ENCODE results near the gene HDGFL2.

The HDGFL2 gene

GRCh38 chr19:4453232-4454179 lies 18.6 kb upstream of the HDGFL2 start:
- Mint-ChIP-seq H3K9me3 (ENCODE audit: low read depth) (no peaks in the 10 kb centered on the region), H3K36me3 (no peaks in the 10 kb centered on the region), H3K4me3 (no peak overlapping the region), H3K27me3 (no peaks in the 10 kb centered on the region), H3K4me1 (ENCODE audit: low read depth) (peaks cover 18% of the 10 kb centered on the region), H3K27ac (no peak overlapping the region)

DNA sequence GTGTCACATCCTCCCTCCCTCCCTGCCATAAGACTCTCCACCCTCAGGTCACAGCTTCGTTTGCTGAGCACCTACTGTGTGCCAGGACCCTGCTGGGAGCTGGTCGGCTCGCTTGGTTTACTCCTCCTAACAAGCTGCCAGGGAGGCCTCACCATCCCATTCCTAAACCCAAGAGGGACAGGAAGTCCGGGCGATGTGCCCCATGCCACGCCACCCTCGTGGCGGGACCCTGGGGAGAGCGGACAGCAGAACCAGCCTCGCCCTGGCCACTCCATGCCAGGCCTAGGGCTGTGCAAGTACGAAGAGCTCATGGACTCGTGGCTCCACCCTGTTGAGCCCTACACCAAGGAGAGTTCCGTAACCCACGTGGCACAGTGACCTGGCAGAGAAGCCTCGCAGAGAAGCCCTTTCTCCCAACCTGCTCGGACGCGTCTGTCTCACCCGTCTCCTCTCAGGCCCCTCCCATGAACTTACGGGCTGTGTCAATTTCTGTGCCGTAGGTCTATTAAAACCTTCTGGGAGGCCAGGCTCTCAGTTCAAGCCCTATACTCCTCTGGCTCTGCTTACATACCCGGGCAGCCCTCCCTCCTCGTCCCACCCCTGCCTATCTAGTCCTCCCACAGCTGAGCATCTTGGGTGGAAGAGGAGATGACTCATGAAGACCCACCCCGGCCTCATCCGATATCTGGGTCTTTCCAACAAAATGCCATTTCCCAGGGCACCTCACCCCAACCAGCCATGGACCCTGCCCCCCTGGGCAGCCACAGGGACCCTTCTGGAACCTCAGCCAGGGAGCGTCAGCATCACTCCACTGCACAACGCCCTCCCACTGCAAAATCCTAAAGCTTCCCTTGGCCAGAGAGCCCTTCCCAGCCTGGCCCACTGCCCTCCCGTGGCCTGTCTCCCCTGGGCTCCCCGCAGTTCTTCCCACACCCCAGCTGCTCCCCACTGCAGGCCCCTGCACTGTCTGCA lies 17.1 kb upstream of the HDGFL2 start:
- Mint-ChIP-seq H3K9me3 (ENCODE audit: low read depth) (no peaks in the 10 kb centered on the region), H3K36me3 (no peaks in the 10 kb centered on the region), H3K4me1 (ENCODE audit: low read depth) (peaks cover 18% of the 10 kb centered on the region), H3K27me3 (no peaks in the 10 kb centered on the region), H3K27ac (no peak overlapping the region), H3K4me3 (peak overlapping the region; percentile 23)

DNA sequence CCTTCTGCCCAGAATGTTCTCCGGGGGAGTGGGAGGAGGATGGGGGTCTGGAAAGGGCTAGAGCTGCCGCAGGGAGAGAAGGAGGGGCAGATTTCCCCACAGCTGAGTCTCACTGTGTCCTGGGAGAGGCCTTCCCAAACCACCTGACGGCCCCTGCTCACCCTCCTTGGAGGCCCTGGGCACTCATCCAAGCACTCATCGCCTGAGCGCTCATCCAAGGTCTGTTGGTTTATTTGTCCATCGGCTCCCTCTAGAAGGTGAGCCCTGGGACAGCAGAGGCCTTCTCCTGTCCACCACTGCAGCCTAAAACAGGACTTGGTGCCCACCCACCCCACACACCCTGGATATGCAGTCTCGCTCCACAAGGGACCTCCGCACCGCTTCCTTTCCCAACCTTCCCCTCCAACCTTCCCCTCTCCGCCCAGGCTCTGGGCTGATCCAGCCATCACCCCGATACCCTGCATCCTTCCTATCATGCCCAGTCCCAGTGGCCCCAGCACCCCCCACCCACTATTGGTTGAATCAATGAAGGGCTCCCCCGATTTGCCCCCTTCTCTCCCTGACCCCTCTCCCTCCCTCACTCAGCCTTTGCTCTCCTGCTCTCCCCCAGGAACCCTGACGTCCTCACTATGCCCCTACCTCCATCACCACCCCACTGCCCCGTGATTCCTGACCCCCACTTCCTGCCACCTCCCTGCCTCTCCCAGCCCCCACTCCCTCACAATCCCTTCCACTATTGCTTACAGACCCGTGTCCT lies 16.2 kb upstream of the HDGFL2 start:
- Mint-ChIP-seq H3K4me1 (ENCODE audit: low read depth) (peaks cover 18% of the 10 kb centered on the region), H3K27me3 (no peaks in the 10 kb centered on the region), H3K36me3 (no peaks in the 10 kb centered on the region), H3K4me3 (peak overlapping the region; percentile 87), H3K9me3 (ENCODE audit: low read depth) (no peaks in the 10 kb centered on the region), H3K27ac (peak overlapping the region; percentile 62)

GRCh38 chr19:4456476-4456842 lies 15.6 kb upstream of the HDGFL2 start:
- H3K27ac Mint-ChIP-seq: peak overlapping the region; percentile 62
- peak overlapping the region; percentile 87 for H3K4me3 Mint-ChIP-seq
- no peaks in the 10 kb centered on the region for H3K9me3 Mint-ChIP-seq (ENCODE audit: low read depth)
- H3K36me3 Mint-ChIP-seq: no peaks in the 10 kb centered on the region
- H3K27me3 Mint-ChIP-seq: no peaks in the 10 kb centered on the region
- peaks cover 18% of the 10 kb centered on the region for H3K4me1 Mint-ChIP-seq (ENCODE audit: low read depth)

DNA sequence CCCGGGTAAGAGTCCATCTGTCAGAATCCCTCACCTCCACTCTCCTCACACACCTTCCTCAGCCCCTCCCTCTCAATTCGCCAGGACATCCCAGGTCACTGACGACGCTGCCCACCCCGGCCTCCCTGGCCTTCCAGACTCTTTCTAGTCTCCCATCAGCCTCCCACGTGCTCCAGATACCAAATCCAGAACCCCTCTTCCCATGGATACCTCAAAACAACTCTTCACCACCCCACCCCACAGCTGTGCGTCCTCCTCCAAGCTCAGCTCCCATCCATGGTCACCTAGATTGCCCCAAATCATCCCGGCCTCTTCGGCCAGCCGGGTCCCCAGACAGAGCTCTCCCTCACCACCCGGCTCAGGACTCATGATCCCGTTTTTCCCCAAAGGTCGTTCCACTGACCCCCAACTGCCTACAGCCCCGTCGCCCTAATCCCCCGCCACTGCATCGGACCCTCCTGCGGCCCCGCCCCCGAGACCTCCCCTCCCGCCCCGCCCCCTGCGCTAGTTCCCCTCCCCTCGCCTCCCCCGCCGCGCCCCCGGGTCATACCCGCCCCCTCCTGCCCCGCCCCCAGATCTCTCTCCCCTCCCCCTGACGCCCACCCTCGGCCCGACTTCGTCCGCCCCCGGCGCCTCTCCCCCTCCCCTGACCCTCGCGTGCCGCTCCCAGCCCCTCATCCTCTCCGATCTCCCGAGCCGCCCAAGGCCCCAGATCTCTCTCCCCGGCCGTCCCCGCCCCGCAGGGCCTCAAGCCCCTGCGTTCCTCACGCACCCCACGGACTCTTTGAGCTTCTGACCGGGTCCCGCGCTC lies 15.0 kb upstream of the HDGFL2 start:
- Mint-ChIP-seq H3K4me3 (peak overlapping the region; percentile 92), H3K27me3 (no peaks in the 10 kb centered on the region), H3K4me1 (ENCODE audit: low read depth) (peaks cover 18% of the 10 kb centered on the region), H3K36me3 (no peaks in the 10 kb centered on the region), H3K9me3 (ENCODE audit: low read depth) (no peaks in the 10 kb centered on the region), H3K27ac (peak overlapping the region; percentile 62)

DNA sequence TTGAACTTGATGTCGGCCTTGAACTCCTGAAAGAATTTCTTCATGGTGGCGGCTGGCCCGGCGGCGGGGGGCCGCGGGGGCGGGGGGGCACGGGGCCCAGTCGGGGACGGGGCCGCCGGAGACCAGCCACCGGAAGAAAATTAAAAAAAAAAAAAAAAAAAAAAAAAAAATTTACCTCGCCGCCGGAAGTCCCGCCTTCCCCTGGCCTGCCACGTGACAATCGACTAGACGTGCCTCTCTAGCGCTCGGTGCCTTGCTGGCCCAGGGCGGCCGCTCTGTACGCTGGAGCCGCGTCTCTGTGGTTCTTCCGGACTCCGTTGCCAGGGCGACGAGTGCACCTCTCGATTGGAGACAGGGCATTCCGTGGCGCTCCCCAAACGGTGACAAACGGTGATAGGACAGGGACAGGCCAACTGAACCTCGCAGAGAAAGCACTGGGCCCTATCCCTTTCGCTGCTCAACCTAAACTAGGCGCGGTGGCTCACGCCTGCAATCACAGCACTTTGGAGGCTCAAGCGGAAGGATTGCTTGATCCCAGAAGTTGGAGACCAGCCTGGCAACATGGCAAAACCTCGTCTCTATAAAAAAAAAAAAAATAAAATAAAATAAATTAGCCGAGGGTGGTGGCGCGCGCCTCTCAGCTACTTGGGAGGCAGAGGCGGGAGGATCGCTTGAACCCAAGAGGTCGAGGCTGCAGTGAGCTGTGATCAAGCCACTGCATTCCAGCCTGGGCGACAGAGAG lies 14.3 kb upstream of the HDGFL2 start, which contains the start of gene UBXN6:
TSS of gene UBXN6 (minus strand) at position 141 of the 742 bp plus-strand sequence. CDS start at position 44, 97 bp downstream.
- Mint-ChIP-seq H3K27ac (peak within 1 kb of the TSS; percentile 86), H3K4me1 (ENCODE audit: low read depth) (peaks cover 18% of the 10 kb centered on the region), H3K4me3 (peak within 1 kb of the TSS; percentile 92), H3K9me3 (ENCODE audit: low read depth) (no peaks in the 10 kb centered on the region), H3K27me3 (no peaks in the 10 kb centered on the region), H3K36me3 (no peaks in the 10 kb centered on the region)

DNA sequence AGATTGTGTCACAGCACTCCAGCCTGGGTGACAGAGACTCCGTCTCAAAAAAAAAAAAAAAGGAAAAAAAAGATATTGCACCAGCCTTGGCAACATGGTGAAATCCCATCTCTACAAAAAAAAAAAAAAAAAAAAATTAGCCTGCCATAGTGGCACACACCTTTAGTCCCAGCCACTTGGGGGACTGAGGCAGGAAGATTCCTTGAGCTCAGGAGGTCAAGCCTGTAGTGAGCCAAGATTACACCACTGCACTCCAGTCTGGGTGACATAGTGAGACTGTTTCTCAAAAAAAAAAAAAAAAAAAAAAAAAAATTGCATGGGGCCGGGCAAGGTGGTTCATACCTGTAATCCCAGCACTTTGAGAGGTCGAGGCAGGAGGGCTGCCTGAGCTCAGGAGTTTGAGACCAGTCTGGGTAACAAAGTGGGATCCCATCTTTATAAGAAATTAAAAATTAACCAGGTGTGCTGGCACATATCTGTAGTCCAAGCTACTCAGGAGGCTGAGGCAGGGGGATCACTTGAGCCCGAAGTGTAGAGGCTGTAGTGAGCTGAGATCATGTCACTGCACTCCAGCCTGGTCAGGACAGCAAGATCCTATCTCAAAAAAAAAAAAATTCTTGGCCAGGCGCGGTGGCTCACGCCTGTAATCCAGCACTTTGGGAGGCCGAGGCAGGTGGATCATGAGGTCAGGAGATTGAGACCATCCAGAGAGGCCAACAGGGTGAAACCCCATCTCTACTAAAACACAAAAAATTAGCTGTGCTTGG lies 7.1 kb upstream of the HDGFL2 start:
- Mint-ChIP-seq H3K4me3 (no peak overlapping the region), H3K27ac (no peak overlapping the region), H3K4me1 (ENCODE audit: low read depth) (no peaks in the 10 kb centered on the region), H3K9me3 (ENCODE audit: low read depth) (no peaks in the 10 kb centered on the region), H3K36me3 (no peaks in the 10 kb centered on the region), H3K27me3 (no peaks in the 10 kb centered on the region)

DNA sequence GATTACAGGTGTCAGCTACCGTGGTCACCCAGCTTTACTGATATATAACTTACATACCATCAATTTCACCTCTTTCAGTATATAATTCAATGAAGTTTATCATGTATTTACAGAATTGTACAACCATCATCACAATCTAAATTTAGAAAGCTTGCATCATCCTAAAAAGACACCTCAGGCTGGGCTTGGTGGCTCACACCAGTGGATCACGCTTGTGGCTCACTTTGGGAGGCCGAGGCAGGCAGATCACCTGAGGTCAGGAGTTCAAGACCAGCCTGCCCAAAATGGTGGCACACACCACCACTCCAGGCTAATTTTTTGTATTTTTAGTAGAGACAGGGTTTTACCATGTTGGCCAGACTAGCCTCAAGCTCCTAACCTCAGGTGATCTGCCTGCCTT lies 4.3 kb upstream of the HDGFL2 start:
- Mint-ChIP-seq H3K4me1 (ENCODE audit: low read depth) (peaks cover 5% of the 10 kb centered on the region), H3K36me3 (no peaks in the 10 kb centered on the region), H3K27ac (no peak overlapping the region), H3K27me3 (no peaks in the 10 kb centered on the region), H3K9me3 (ENCODE audit: low read depth) (no peaks in the 10 kb centered on the region), H3K4me3 (no peak overlapping the region)

DNA sequence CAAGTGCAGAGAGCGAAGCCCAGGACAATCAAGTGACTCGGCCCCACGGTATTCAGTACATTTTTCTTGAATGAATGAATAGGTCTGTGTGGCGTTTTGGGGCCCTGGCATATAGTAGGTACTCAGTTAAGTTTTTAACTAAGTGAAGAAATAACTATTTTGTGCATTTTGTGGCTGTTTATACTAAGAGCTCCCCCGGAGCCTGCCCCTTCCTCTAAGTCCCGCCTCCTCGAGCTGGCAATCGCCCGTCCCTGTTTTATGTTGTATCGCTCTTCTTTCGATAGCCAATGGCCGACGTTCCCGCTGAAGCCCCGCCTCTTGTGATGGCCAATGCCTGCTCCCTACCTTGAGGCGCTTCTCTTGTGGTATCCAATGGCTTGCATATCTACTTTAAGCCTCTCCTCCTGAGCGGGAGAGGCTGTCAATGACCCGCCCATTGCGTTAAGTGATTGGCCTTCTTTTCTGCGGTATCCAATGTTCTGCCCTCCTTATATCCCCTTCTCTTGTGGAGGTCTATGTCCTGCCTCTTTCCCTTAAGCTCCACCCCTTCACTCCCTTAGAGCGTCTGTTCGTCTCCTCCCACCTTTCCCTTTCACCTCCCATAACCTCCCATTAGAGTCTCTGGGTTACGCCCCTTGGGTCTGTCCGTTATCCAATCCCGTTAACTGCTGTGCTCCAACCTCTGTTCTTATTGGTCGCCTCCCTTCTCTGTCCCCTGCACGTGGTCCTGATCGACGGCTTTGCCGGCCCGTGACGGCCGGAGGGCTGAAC lies 509 bp upstream of the HDGFL2 start:
- no peaks in the 10 kb centered on the region for H3K9me3 Mint-ChIP-seq (ENCODE audit: low read depth)
- no peaks in the 10 kb centered on the region for H3K27me3 Mint-ChIP-seq
- no peak overlapping the region for H3K27ac Mint-ChIP-seq
- peaks cover 17% of the 10 kb centered on the region for H3K4me1 Mint-ChIP-seq (ENCODE audit: low read depth)
- peaks cover 2% of the 10 kb centered on the region for H3K36me3 Mint-ChIP-seq
- H3K4me3 Mint-ChIP-seq: no peak overlapping the region

GRCh38 chr19:4473011-4473762 lies 1.1 kb downstream of the HDGFL2 start:
- no peaks in the 10 kb centered on the region for H3K9me3 Mint-ChIP-seq (ENCODE audit: low read depth)
- no peaks in the 10 kb centered on the region for H3K27me3 Mint-ChIP-seq
- no peak overlapping the region for H3K27ac Mint-ChIP-seq
- peaks cover 17% of the 10 kb centered on the region for H3K4me1 Mint-ChIP-seq (ENCODE audit: low read depth)
- H3K36me3 Mint-ChIP-seq: peaks cover 2% of the 10 kb centered on the region
- peak overlapping the region; percentile 81 for H3K4me3 Mint-ChIP-seq

GRCh38 chr19:4473763-4474513 lies 1.8 kb downstream of the HDGFL2 start:
- Mint-ChIP-seq H3K27ac (no peak overlapping the region), H3K4me3 (peak overlapping the region; percentile 73), H3K27me3 (no peaks in the 10 kb centered on the region), H3K36me3 (peaks cover 2% of the 10 kb centered on the region), H3K9me3 (ENCODE audit: low read depth) (no peaks in the 10 kb centered on the region), H3K4me1 (ENCODE audit: low read depth) (peaks cover 17% of the 10 kb centered on the region)

Measured in activated naive CD8-positive, alpha-beta T cell (primary cell).